ENCODE data around the gene PWWP2B. TPM values are rescaled to one million over a fixed set of nuclear protein-coding genes. Genes with fewer than 3 reads are reported as not detected.

The PWWP2B gene
- total RNA-seq, 1 experiment from 2014 or later = 12.2 TPM

DNA sequence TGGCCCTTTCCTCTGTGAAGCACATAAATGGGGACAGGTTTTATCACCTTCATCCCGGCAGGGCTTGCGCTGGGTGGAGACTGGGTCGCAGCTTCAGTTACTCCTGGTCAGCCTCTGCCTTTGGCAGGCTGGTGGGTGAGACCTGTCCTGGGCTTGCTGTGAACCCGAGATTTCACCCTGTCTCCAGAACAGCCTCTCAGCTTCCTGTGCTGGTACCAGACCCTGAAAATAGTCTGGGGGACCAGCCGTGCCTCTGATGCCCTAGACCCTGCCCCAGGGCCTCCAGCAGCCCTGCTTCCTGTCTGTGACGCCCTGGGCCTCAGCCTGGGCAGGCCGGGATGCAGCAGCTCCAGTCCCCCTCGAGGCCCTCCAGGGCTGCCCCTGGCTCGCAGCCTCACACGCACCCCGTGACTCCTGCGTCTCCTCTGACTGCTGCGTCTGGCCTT lies 13.2 kb upstream of the PWWP2B start:
- DNase-seq (ENCODE audit: low spot score) (no peak), ATAC-seq (no peak)
- ChIA-PET POLR2A (no interaction called here), CTCF (interaction anchor here (1.0 to 1.6 kb wide), 3 partner anchors 21 to 69 kb away, joined by 3 to 6 read pairs (median 3); no protein-coding TSS in a partner anchor)
- Mint-ChIP-seq H3K9me3 (peaks cover 4% of the 10 kb centered on the region), H3K27me3 (ENCODE audit: low read depth) (no peaks in the 10 kb centered on the region; the same call in 1 of the 2 replicates), H3K4me3 (no peak overlapping the region), H3K27ac (peak overlapping the region; percentile 1; the same call in 1 of the 2 replicates), H3K36me3 (peaks cover 2% of the 10 kb centered on the region; the same call in 1 of the 2 replicates), H3K4me1 (peaks cover 4% of the 10 kb centered on the region)
- TF ChIP-seq MXD4 (CRISPR knock-in tag; IDR thresholded peaks at IDR 0.05; ENCODE audit: borderline replicate concordance) (no peak), NR1H2 (CRISPR knock-in tag; IDR thresholded peaks at IDR 0.05) (no peak), HMGA2 (CRISPR knock-in tag; IDR thresholded peaks at IDR 0.05) (no peak), ZBTB21 (CRISPR knock-in tag; IDR thresholded peaks at IDR 0.05; ENCODE audit: borderline replicate concordance) (no peak), JAZF1 (CRISPR knock-in tag; IDR thresholded peaks at IDR 0.05) (no peak), ZNF532 (CRISPR knock-in tag; IDR thresholded peaks at IDR 0.05; ENCODE audit: borderline replicate concordance) (no peak), CREM (CRISPR knock-in tag; IDR thresholded peaks at IDR 0.05) (no peak), HMGXB4 (CRISPR knock-in tag; IDR thresholded peaks at IDR 0.05) (no peak), FOXJ3 (CRISPR knock-in tag; IDR thresholded peaks at IDR 0.05; ENCODE audit: borderline replicate concordance) (no peak), ATF1 (CRISPR knock-in tag; IDR thresholded peaks at IDR 0.05) (no peak), ESRRA (CRISPR knock-in tag; IDR thresholded peaks at IDR 0.05; ENCODE audit: borderline replicate concordance) (no peak), ATF6 (CRISPR knock-in tag; IDR thresholded peaks at IDR 0.05) (no peak), NFE2L1 (CRISPR knock-in tag; IDR thresholded peaks at IDR 0.05) (no peak)
- TF ChIP-seq, protein P1, sequence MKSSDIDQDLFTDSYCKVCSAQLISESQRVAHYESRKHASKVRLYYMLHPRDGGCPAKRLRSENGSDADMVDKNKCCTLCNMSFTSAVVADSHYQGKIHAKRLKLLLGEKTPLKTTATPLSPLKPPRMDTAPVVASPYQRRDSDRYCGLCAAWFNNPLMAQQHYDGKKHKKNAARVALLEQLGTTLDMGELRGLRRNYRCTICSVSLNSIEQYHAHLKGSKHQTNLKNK (CRISPR knock-in tag; IDR thresholded peaks at IDR 0.05) = no peak
- TF ChIP-seq, protein P2, sequence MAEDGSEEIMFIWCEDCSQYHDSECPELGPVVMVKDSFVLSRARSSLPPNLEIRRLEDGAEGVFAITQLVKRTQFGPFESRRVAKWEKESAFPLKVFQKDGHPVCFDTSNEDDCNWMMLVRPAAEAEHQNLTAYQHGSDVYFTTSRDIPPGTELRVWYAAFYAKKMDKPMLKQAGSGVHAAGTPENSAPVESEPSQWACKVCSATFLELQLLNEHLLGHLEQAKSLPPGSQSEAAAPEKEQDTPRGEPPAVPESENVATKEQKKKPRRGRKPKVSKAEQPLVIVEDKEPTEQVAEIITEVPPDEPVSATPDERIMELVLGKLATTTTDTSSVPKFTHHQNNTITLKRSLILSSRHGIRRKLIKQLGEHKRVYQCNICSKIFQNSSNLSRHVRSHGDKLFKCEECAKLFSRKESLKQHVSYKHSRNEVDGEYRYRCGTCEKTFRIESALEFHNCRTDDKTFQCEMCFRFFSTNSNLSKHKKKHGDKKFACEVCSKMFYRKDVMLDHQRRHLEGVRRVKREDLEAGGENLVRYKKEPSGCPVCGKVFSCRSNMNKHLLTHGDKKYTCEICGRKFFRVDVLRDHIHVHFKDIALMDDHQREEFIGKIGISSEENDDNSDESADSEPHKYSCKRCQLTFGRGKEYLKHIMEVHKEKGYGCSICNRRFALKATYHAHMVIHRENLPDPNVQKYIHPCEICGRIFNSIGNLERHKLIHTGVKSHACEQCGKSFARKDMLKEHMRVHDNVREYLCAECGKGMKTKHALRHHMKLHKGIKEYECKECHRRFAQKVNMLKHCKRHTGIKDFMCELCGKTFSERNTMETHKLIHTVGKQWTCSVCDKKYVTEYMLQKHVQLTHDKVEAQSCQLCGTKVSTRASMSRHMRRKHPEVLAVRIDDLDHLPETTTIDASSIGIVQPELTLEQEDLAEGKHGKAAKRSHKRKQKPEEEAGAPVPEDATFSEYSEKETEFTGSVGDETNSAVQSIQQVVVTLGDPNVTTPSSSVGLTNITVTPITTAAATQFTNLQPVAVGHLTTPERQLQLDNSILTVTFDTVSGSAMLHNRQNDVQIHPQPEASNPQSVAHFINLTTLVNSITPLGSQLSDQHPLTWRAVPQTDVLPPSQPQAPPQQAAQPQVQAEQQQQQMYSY (CRISPR knock-in tag; IDR thresholded peaks at IDR 0.05) = no peak

Measured in WTC11 (cell line).